Keratinocyte (primary cell): ENCODE data around the gene TP73. TPM values are rescaled to one million over a fixed set of nuclear protein-coding genes. Genes with fewer than 3 reads are reported as not detected.

Experiments used
- DNase-seq: peaks from one replicate; pipeline ENCODE4 v3.0.0-alpha.2; 2011; ENCODE audit warnings: low read depth, missing footprints, low spot score
- FAIRE-seq: peaks from 2 replicates; lab custom pipeline; 2011; peaks lifted over from hg19 to GRCh38; lab: Jason Lieb, UNC
- H2AFZ ChIP-seq: 2 replicates; pipeline ENCODE4 v1.6.0; 2012; ENCODE audit warnings: low read length, control low read depth, inconsistent platforms; ENCODE audit not compliant: control insufficient read depth
- H3K27ac ChIP-seq: 2 replicates; pipeline ENCODE4 v1.5.1; 2011; ENCODE audit warnings: low read length; ENCODE audit not compliant: control insufficient read depth, insufficient read depth
- H3K27me3 ChIP-seq: 3 replicates; pipeline ENCODE4 v1.6.0; 2011; ENCODE audit warnings: low read length; ENCODE audit not compliant: control insufficient read depth, insufficient read depth; ENCODE audit errors: extremely low read depth
- H3K36me3 ChIP-seq, 2 experiments: 2 replicates in 1 of 2; 3 replicates in 1 of 2; pipeline ENCODE4 v1.5.1; 2011; ENCODE audit warnings: low read length in 2 of 2, mild to moderate bottlenecking in 1 of 2; ENCODE audit not compliant: control insufficient read depth in 2 of 2, insufficient read depth in 2 of 2; ENCODE audit errors: extremely low read depth in 1 of 2
- H3K4me1 ChIP-seq: 3 replicates; pipeline ENCODE4 v1.5.1; 2011; ENCODE audit warnings: low read length; ENCODE audit not compliant: control insufficient read depth, insufficient read depth; ENCODE audit errors: extremely low read depth
- H3K4me2 ChIP-seq: 3 replicates; pipeline ENCODE4 v1.6.0; 2011; ENCODE audit warnings: low read depth, low read length; ENCODE audit not compliant: control insufficient read depth, insufficient read depth; ENCODE audit errors: extremely low read depth
- H3K4me3 ChIP-seq, 3 experiments: fragments of 200-600 bp in 1 of 3; sonication (generic) in 1 of 3; 2 replicates in 2 of 3; 3 replicates in 1 of 3; pipeline ENCODE4 v1.5.1; 2011 to 2016; ENCODE audit warnings: low read length in 3 of 3, mild to moderate bottlenecking in 3 of 3, control low read depth in 2 of 3, inconsistent platforms in 1 of 3, low read depth in 1 of 3, mixed read lengths in 1 of 3, mixed run types in 1 of 3, moderate library complexity in 1 of 3; ENCODE audit not compliant: control insufficient read depth in 2 of 3, insufficient read depth in 2 of 3; ENCODE audit errors: extremely low read depth in 1 of 3
- H3K79me2 ChIP-seq: 2 replicates; pipeline ENCODE4 v1.6.0; 2012; ENCODE audit warnings: low read length; ENCODE audit not compliant: control insufficient read depth, insufficient read depth
- H3K9ac ChIP-seq: 3 replicates; pipeline ENCODE4 v1.6.0; 2011; ENCODE audit warnings: low read length; ENCODE audit not compliant: control insufficient read depth, insufficient read depth; ENCODE audit errors: extremely low read depth
- H3K9me1 ChIP-seq: 3 replicates; pipeline ENCODE4 v1.6.0; 2011; ENCODE audit warnings: low read length; ENCODE audit not compliant: control insufficient read depth, insufficient read depth; ENCODE audit errors: extremely low read depth
- H3K9me3 ChIP-seq: 2 replicates; pipeline ENCODE4 v1.5.1; 2012; ENCODE audit warnings: low read depth, low read length; ENCODE audit not compliant: control insufficient read depth
- H4K20me1 ChIP-seq: 3 replicates; pipeline ENCODE4 v1.6.0; 2011; ENCODE audit warnings: low read length; ENCODE audit not compliant: control insufficient read depth, insufficient read depth; ENCODE audit errors: extremely low read depth
- EZH2 ChIP-seq: IDR thresholded peaks from one replicate; pipeline ENCODE4 v1.6.1; 2012; ENCODE audit warnings: inconsistent platforms, mild to moderate bottlenecking, low read length, moderate library complexity
- dilution Hi-C: fragments of 300-500 bp; cut with MboI; formaldehyde crosslinking; loops from one replicate; pipeline ENCODE4 v1.7.0; 2020; ENCODE audit warnings: low sequenced_read_pairs; ENCODE audit not compliant: extremely low pct_ligation_motif_present
- polyA plus RNA-seq, 5 experiments: library from polyadenylated mRNA; depleted of rRNA in 3 of 5; stranded (reverse) in 3 of 5; stranded (forward) in 1 of 5; unstranded in 1 of 5; fragments of >200 nt; gene quantifications; 1 replicate in 1 of 5; 2 replicates in 3 of 5; 3 replicates in 1 of 5; pipeline versions ENCODE4 v1.2.1 to v1.2.3, GENCODE V29; 2011 to 2012; ENCODE audit warnings: missing spikeins in 2 of 5, low read depth in 1 of 5, low replicate concordance in 1 of 5
- TF ChIP-seq, protein P1 (sequence below), 3 experiments: IDR thresholded peaks in 1 of 3; conservative IDR thresholded peaks in 1 of 3; optimal IDR thresholded peaks in 1 of 3; 2 replicates in 2 of 3; 3 replicates in 1 of 3; pipeline versions ENCODE3 to v1.5.1; 2011; ENCODE audit warnings: low read length in 3 of 3, mild to moderate bottlenecking in 3 of 3, moderate library complexity in 2 of 3, control low read depth in 1 of 3, inconsistent platforms in 1 of 3; ENCODE audit not compliant: insufficient read depth in 2 of 3; ENCODE audit errors: extremely low read depth in 1 of 3

The TP73 gene
- polyA plus RNA-seq, 1 donor (not counting 4 experiments of a cell fraction or from before 2014, with no cell fraction given) = 0.14 TPM

DNA sequence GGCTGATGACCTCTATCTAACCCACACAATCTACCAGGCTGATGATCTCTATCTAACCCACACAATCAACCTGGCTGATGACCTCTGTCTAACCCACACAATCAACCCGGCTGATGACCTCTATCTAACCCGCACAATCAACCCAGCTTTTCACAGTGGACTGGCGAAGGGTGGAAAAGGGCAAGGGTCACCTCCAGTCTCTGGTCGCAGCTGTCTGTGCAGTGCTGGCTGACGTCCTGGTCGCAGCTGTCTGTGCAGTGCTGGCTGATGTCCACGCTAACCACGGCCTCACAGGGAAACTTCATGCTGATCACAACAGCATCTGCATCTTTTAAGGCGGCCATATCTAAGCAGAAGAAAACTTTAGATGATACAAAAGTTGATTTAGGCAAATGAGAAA is 87.7 kb downstream of the TP73 start:
- H3K27me3 ChIP-seq = no peaks in the 10 kb centered on the region
- no peaks in the 10 kb centered on the region for H3K79me2 ChIP-seq
- no peak for FAIRE-seq
- no peaks in the 10 kb centered on the region for H4K20me1 ChIP-seq
- no peak overlapping the region for H2AFZ ChIP-seq
- no peak overlapping the region for H3K4me2 ChIP-seq
- H3K9me3 ChIP-seq = no peaks in the 10 kb centered on the region
- H3K4me1 ChIP-seq = peaks cover 4% of the 10 kb centered on the region
- peaks cover 12 to 22% of the 10 kb centered on the region in 2 experiments for H3K36me3 ChIP-seq
- DNase-seq = no peak
- H3K9ac ChIP-seq = no peak overlapping the region
- TF ChIP-seq, protein P1, sequence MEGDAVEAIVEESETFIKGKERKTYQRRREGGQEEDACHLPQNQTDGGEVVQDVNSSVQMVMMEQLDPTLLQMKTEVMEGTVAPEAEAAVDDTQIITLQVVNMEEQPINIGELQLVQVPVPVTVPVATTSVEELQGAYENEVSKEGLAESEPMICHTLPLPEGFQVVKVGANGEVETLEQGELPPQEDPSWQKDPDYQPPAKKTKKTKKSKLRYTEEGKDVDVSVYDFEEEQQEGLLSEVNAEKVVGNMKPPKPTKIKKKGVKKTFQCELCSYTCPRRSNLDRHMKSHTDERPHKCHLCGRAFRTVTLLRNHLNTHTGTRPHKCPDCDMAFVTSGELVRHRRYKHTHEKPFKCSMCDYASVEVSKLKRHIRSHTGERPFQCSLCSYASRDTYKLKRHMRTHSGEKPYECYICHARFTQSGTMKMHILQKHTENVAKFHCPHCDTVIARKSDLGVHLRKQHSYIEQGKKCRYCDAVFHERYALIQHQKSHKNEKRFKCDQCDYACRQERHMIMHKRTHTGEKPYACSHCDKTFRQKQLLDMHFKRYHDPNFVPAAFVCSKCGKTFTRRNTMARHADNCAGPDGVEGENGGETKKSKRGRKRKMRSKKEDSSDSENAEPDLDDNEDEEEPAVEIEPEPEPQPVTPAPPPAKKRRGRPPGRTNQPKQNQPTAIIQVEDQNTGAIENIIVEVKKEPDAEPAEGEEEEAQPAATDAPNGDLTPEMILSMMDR (optimal IDR thresholded peaks at IDR 0.05 in 1 of 3, IDR thresholded peaks at IDR 0.05 in 1 of 3, conservative IDR thresholded peaks at IDR 0.05 in 1 of 3; ENCODE audit: extremely low read depth in 1 of 3, insufficient read depth in 2 of 3, low read length in 3 of 3) = no peak
- no peak for TF ChIP-seq EZH2
- no peak overlapping the region for H3K4me3 ChIP-seq
- H3K27ac ChIP-seq = no peak overlapping the region
- dilution Hi-C loops = no loop called here
- peaks cover 2% of the 10 kb centered on the region for H3K9me1 ChIP-seq

- Histone ChIP-seq H3K36me3 (peaks cover 12 to 22% of the 10 kb centered on the region in 2 experiments), H3K9me1 (peaks cover 2% of the 10 kb centered on the region), H2AFZ (no peak overlapping the region), H3K4me1 (peaks cover 4% of the 10 kb centered on the region), H3K27me3 (no peaks in the 10 kb centered on the region), H3K79me2 (no peaks in the 10 kb centered on the region), H3K4me2 (no peak overlapping the region), H3K9me3 (no peaks in the 10 kb centered on the region), H4K20me1 (no peaks in the 10 kb centered on the region), H3K27ac (no peak overlapping the region), H3K9ac (no peak overlapping the region), H3K4me3 (no peak overlapping the region)
- no peak for DNase-seq
- dilution Hi-C loops = no loop called here
- TF ChIP-seq, protein P1 (optimal IDR thresholded peaks at IDR 0.05 in 1 of 3, IDR thresholded peaks at IDR 0.05 in 1 of 3, conservative IDR thresholded peaks at IDR 0.05 in 1 of 3; ENCODE audit: extremely low read depth in 1 of 3, insufficient read depth in 2 of 3, low read length in 3 of 3) = no peak
- no peak for TF ChIP-seq EZH2
- no peak for FAIRE-seq
These were observed 88.4 kb downstream of the TP73 start for GRCh38 chr1:3740752-3741151.
